Gastrocnemius medialis (tissue), 4 donors: ENCODE data around the gene EID2B.

Experiments used
- CTCF ChIP-seq, 5 experiments: fragments of 450-650 bp in 3 of 5; fragments of 200-600 bp in 2 of 5; sonication (generic) in 2 of 5; IDR thresholded peaks in 4 of 5; conservative IDR thresholded peaks in 1 of 5; 1 replicate in 4 of 5; 2 replicates in 1 of 5; pipeline ENCODE4 v1.5.1; 2016 to 2019; ENCODE audit warnings: antibody characterized with exemption in 5 of 5, mild to moderate bottlenecking in 3 of 5, moderate library complexity in 3 of 5
- POLR2A ChIP-seq, 2 donors: fragments of 450-650 bp; IDR thresholded peaks; one replicate each; pipeline ENCODE4 v1.6.1; 2017; ENCODE audit warnings: antibody characterized with exemption in 2 of 2, mild to moderate bottlenecking in 2 of 2, moderate library complexity in 2 of 2

- no peak for TF ChIP-seq CTCF (IDR thresholded peaks at IDR 0.05 in 4 of 5, conservative IDR thresholded peaks at IDR 0.05 in 1 of 5)
- no peak for TF ChIP-seq POLR2A (IDR thresholded peaks at IDR 0.05)
Measured at GRCh38 chr19:39568604-39569003, 36.0 kb upstream of the EID2B start.
